HL-60 (cell line): Measurements from ENCODE around the gene KCNAB3.

Experiments
- DNase-seq, 2 experiments: peaks; one replicate each; pipeline ENCODE4 v3.0.0-alpha.2; 2010 to 2020; ENCODE audit warnings: low read depth in 1 of 2, low spot score in 1 of 2
- H3K27ac ChIP-seq: fragments of 250-450 bp; sonication (Bioruptor Pico); replicated peaks from 2 replicates; pipeline ENCODE4 v1.5.1; 2020; ENCODE audit warnings: mild to moderate bottlenecking, moderate library complexity
- H3K27me3 ChIP-seq: fragments of 250-450 bp; sonication (Bioruptor Pico); 2 replicates; pipeline ENCODE4 v1.5.1; 2021; ENCODE audit warnings: mild to moderate bottlenecking, moderate library complexity; ENCODE audit not compliant: insufficient read depth, poor library complexity, severe bottlenecking
- H3K4me3 ChIP-seq: replicated peaks from 2 replicates; pipeline ENCODE4 v1.5.1; 2011; ENCODE audit warnings: mild to moderate bottlenecking, control low read depth, low read length; ENCODE audit not compliant: insufficient read depth
- GABPA ChIP-seq: IDR thresholded peaks from 2 replicates; pipeline ENCODE4 v1.6.1; 2012; ENCODE audit warnings: low read depth
- POLR2AphosphoS5 ChIP-seq: IDR thresholded peaks from 2 replicates; pipeline ENCODE4 v1.6.1; 2012; ENCODE audit warnings: low read depth
- SPI1 ChIP-seq: IDR thresholded peaks from 2 replicates; pipeline ENCODE4 v1.6.1; 2012; ENCODE audit warnings: low read depth, mild to moderate bottlenecking, borderline replicate concordance
- TF ChIP-seq, protein P1 (sequence below): IDR thresholded peaks from one replicate; pipeline ENCODE4 v1.5.1; 2011; ENCODE audit warnings: low read length, control low read depth, inconsistent platforms; ENCODE audit not compliant: insufficient read depth
- TF ChIP-seq, protein P2 (sequence below): IDR thresholded peaks from 2 replicates; pipeline ENCODE4 v1.6.1; 2012; ENCODE audit warnings: low read depth; ENCODE audit not compliant: insufficient replicate concordance

KCNAB3 gene

GRCh38 chr17:7951143-7951792, 21.6 kb upstream of the KCNAB3 start:
- Histone ChIP-seq H3K4me3 (no peak overlapping the region), H3K27me3 (no peaks in the 10 kb centered on the region), H3K27ac (no peak overlapping the region)
- TF ChIP-seq POLR2AphosphoS5 (no peak), SPI1 (no peak), GABPA (no peak)
- TF ChIP-seq, protein P1, sequence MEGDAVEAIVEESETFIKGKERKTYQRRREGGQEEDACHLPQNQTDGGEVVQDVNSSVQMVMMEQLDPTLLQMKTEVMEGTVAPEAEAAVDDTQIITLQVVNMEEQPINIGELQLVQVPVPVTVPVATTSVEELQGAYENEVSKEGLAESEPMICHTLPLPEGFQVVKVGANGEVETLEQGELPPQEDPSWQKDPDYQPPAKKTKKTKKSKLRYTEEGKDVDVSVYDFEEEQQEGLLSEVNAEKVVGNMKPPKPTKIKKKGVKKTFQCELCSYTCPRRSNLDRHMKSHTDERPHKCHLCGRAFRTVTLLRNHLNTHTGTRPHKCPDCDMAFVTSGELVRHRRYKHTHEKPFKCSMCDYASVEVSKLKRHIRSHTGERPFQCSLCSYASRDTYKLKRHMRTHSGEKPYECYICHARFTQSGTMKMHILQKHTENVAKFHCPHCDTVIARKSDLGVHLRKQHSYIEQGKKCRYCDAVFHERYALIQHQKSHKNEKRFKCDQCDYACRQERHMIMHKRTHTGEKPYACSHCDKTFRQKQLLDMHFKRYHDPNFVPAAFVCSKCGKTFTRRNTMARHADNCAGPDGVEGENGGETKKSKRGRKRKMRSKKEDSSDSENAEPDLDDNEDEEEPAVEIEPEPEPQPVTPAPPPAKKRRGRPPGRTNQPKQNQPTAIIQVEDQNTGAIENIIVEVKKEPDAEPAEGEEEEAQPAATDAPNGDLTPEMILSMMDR: no peak
- TF ChIP-seq, protein P2, sequence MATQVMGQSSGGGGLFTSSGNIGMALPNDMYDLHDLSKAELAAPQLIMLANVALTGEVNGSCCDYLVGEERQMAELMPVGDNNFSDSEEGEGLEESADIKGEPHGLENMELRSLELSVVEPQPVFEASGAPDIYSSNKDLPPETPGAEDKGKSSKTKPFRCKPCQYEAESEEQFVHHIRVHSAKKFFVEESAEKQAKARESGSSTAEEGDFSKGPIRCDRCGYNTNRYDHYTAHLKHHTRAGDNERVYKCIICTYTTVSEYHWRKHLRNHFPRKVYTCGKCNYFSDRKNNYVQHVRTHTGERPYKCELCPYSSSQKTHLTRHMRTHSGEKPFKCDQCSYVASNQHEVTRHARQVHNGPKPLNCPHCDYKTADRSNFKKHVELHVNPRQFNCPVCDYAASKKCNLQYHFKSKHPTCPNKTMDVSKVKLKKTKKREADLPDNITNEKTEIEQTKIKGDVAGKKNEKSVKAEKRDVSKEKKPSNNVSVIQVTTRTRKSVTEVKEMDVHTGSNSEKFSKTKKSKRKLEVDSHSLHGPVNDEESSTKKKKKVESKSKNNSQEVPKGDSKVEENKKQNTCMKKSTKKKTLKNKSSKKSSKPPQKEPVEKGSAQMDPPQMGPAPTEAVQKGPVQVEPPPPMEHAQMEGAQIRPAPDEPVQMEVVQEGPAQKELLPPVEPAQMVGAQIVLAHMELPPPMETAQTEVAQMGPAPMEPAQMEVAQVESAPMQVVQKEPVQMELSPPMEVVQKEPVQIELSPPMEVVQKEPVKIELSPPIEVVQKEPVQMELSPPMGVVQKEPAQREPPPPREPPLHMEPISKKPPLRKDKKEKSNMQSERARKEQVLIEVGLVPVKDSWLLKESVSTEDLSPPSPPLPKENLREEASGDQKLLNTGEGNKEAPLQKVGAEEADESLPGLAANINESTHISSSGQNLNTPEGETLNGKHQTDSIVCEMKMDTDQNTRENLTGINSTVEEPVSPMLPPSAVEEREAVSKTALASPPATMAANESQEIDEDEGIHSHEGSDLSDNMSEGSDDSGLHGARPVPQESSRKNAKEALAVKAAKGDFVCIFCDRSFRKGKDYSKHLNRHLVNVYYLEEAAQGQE: no peak
- DNase-seq: no peak

DNA sequence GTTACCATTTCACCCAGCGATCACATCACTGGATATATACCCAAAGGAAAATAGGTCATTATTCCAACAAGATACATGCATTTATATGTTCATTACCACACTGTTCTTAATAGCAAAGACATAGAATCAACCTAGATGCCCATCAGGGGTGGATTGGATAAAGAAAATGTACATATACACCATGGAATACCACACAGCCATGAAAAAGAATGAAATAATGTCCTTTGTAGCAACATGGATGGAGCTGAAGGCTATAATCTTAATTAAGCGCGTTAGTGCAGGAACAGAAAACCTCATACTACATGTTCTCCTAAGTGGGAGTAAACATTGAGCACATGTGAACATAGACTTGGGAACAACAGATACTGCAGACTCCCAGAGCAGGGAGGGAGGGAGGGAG, 20.9 kb upstream of the KCNAB3 start:
- Histone ChIP-seq H3K4me3 (no peak overlapping the region), H3K27ac (no peak overlapping the region), H3K27me3 (no peaks in the 10 kb centered on the region)
- no peak for TF ChIP-seq SPI1
- TF ChIP-seq, protein P2: no peak
- TF ChIP-seq GABPA: no peak
- TF ChIP-seq, protein P1: no peak
- no peak for TF ChIP-seq POLR2AphosphoS5
- DNase-seq: no peak

DNA sequence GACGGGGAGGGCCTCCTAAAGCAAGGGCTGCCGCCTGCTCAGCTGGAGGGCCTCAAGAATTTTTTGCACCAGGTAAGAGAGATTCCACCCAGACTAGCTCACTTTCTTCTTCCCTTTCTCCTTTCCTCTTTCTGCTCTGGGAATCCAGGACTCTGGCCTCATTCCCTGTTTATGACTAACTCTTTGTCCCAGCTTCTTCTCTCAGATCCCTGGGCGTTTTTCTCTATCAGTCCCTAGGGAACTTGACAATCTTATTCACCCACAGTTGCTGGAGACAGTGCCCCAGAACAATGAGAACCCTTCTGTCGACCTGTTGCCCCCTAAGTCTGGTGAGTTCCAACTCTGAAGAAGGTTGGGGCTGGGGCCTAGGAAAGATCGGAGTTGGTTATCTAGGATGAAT, 18.0 kb upstream of the KCNAB3 start:
- H3K27ac ChIP-seq: no peak overlapping the region
- H3K27me3 ChIP-seq: no peaks in the 10 kb centered on the region
- H3K4me3 ChIP-seq: no peak overlapping the region
- TF ChIP-seq GABPA: no peak
- TF ChIP-seq, protein P1: no peak
- no peak for TF ChIP-seq SPI1
- no peak for TF ChIP-seq POLR2AphosphoS5
- TF ChIP-seq, protein P2: no peak
- no peak for DNase-seq
